GM21367 (cell line): ENCODE measurements around the gene SIKE1.
A peak's percentile ranks its signal among the peaks of the same experiment; 100 is the strongest.
"Not testable (repeated sequence)": the region's sequence is repeated elsewhere in the genome, so short reads cannot be mapped to it uniquely, and the experiment has no call there.

Experiments
- ATAC-seq: cut with Tn5 transposase; IDR thresholded peaks from one replicate; pipeline ENCODE4 v1.9.1; 2021; ENCODE audit not compliant: unreplicated experiment

Gene SIKE1

GRCh38 chr1:114780344-114781226 lies at the start of gene SIKE1:
Gene SIKE1 (minus strand): TSS chr1:114780685. CDS start chr1:114780607, 78 bp downstream.
- peak; percentile 98 for ATAC-seq

GRCh38 chr1:114830075-114830474 lies 49.6 kb upstream of the SIKE1 start:
- not testable (repeated sequence) for ATAC-seq

- ATAC-seq: no peak
These were observed 47.8 kb upstream of the SIKE1 start for GRCh38 chr1:114828251-114828650.

- no peak for ATAC-seq
These were observed 41.5 kb upstream of the SIKE1 start for GRCh38 chr1:114821978-114822377.

GRCh38 chr1:114820392-114820791 lies 39.9 kb upstream of the SIKE1 start:
- ATAC-seq: no peak

- ATAC-seq: no peak
These were observed 39.4 kb upstream of the SIKE1 start for GRCh38 chr1:114819869-114820268.

- ATAC-seq: not testable (repeated sequence)
These were observed 24.0 kb upstream of the SIKE1 start for GRCh38 chr1:114804449-114804848.

- ATAC-seq: no peak
These were observed 22.5 kb upstream of the SIKE1 start for GRCh38 chr1:114803001-114803400.

GRCh38 chr1:114794038-114794437 lies 13.6 kb upstream of the SIKE1 start:
- ATAC-seq: no peak

GRCh38 chr1:114790581-114790980 lies 10.1 kb upstream of the SIKE1 start:
- ATAC-seq: not testable (repeated sequence)

GRCh38 chr1:114786440-114786839 lies 6.0 kb upstream of the SIKE1 start:
- ATAC-seq: not testable (repeated sequence)

- no peak for ATAC-seq
These were observed 2.0 kb upstream of the SIKE1 start for GRCh38 chr1:114782476-114782875.

- no peak for ATAC-seq
These were observed 763 bp downstream of the SIKE1 start for GRCh38 chr1:114779722-114780121.

GRCh38 chr1:114776726-114777125 lies 3.8 kb downstream of the SIKE1 start:
- not testable (repeated sequence) for ATAC-seq

- no peak for ATAC-seq
These were observed 8.5 kb downstream of the SIKE1 start for GRCh38 chr1:114771992-114772391.

- no peak for ATAC-seq
These were observed 9.5 kb downstream of the SIKE1 start for GRCh38 chr1:114770989-114771388.

GRCh38 chr1:114764689-114765088 lies 15.8 kb downstream of the SIKE1 start:
- ATAC-seq: no peak

- ATAC-seq: no peak
These were observed 22.1 kb downstream of the SIKE1 start for GRCh38 chr1:114758256-114758832.

GRCh38 chr1:114757455-114758255 lies 22.8 kb downstream of the SIKE1 start, which contains the start of gene CSDE1:
Gene CSDE1 (minus strand): TSS chr1:114757984. CDS start chr1:114739890, 18,094 bp downstream.
- peak; percentile 79 for ATAC-seq

- ATAC-seq: no peak
These were observed 23.5 kb downstream of the SIKE1 start for GRCh38 chr1:114756949-114757454.
